GM19351 (cell line): Measurements from ENCODE around the gene SLC2A11.
"Not testable (repeated sequence)": the region's sequence is repeated elsewhere in the genome, so short reads cannot be mapped to it uniquely, and the experiment has no call there.

Source experiments
- ATAC-seq: cut with Tn5 transposase; IDR thresholded peaks from one replicate; pipeline ENCODE4 v1.9.1; 2021; ENCODE audit warnings: mild to moderate bottlenecking, moderate library complexity; ENCODE audit not compliant: unreplicated experiment

SLC2A11 gene

DNA sequence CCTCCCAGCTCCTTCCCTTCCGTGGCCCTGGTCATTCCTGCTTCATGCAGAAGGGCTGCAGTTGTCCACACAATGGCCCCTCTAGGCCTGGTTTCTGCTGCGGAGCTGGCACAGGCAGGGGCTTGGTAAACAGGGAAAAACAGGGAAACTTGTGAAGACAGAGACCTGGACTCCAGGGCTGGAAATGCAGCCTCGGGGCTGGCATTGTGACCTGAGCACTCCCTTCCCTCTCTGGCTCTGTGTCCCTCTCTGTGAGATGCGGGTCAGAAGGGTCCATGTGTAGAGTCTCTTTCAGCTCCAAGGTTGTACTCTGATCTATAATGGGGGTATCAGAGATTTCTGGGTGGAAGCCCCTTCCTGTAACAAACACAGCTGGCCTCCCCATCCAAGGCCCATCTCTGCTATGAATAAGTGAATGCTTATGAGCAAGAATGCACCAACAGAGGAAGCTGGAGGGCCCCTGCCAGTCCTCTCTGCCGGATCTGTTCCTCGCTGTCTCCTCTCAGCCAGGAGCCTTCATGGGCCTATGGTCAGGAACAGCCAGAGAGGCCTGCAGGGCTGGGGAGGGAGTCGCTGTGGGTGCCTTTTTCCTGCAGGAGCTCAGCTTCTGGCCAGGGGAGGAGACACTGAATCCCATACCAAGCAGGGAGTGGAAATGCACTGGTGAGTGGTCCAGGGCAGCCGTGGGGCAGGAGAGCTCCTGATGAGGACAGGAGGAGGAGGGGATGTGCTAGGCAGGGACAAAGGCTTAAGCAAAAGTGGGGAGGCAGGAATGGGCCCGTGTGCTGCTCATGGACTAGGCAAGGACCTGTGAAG is 12.2 kb upstream of the SLC2A11 start:
- no peak for ATAC-seq

- no peak for ATAC-seq
Measured at GRCh38 chr22:23846081-23846469, 11.6 kb upstream of the SLC2A11 start.

- no peak for ATAC-seq
Measured at GRCh38 chr22:23847310-23847920, 10.3 kb upstream of the SLC2A11 start.

GRCh38 chr22:23847991-23848864 is 9.4 kb upstream of the SLC2A11 start:
- no peak for ATAC-seq

DNA sequence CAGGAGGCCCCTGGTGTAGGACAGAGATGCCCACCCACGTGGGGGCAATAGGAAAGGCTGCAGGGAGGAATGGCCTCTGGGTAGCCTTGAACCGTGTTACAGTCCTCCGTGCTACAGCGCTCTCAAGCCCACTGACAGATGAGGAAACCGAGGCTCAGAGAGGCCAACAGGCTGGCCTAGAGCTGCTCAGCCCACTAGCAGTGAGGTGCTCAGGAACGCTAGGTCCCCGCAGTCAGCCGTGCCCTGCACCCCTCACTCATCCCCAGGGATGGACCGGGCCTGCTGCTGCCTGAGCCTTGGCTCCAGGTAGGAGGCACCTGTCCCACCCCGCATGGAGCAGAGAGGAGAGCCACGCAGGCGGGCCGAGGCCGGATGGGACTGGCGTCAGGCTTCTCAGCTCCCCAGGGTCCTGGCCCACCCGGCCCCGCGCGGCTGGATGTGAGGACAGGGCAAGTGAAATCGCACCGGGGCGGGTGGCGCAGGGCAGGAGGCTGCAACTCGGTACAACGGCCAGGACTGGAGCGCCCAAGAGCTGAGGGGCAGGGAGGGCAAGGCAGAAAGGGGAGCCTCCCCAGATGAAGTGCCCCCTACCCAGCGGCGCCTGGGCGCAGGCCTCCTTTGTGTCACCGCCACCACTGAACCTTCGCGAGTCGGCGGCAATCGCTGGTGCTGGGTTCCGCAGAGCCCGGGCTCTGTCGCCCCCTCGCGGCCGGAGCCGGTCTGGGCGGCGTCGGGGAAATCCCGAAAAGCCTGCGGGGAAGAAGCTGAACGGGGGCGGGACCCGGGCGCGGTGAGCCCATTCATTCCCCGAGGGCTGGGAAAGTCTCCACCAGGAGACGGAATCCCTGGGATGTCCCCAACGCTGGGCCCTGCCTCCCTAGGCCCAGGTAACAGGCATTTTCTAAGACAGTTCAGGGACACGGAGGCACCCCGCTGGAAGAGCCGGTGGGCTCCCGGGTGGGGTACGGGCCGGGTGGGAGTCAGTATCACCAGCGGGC is 8.4 kb upstream of the SLC2A11 start:
- ATAC-seq, result no peak

DNA sequence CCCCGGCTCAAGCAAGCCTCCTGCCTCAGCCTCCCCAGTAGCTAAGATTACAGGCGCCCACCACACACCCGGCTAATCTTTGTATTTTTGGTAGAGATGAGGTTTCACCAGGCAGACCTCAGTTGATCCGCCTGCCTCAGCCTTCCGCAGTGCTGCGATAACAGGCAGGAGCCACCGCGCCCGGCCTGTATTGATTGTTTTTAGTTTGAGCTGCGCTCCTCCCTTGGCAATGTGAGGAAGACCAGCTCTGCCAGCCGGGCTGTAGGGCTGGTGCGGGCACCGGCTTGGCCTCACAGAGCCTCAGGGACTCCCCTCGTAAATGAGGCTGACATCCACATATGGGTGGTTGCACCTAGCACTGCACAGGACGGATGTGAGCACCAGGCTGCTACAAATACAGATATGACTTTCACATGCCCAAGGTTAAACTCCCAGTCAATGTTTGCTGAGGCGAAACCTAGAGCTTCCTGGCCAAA is 7.5 kb upstream of the SLC2A11 start:
- no peak for ATAC-seq

- peak; percentile 41 for ATAC-seq
Measured at GRCh38 chr22:23856721-23857605, 712 bp upstream of the SLC2A11 start.

GRCh38 chr22:23858484-23858815 is 775 bp downstream of the SLC2A11 start:
- no peak for ATAC-seq

DNA sequence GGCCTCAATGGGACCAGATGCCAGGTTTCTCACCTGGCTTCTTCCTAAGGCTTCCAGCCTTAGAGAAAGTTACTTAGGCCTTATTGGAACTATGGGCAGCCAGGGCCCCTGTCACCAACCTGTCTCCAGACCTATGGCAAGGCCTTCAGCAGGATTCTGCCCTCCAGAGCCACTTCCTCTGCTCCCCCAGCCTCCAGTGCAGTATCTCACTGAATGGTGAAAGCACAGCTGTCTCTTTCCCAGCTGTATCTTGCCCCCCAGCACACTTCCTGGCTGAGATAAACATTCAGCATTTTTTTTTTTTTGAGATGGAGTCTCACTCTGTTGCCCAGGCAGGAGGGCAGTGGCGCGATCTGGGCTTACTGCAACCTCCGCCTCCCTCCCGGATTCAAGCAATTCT is 1.5 kb downstream of the SLC2A11 start:
- no peak for ATAC-seq

DNA sequence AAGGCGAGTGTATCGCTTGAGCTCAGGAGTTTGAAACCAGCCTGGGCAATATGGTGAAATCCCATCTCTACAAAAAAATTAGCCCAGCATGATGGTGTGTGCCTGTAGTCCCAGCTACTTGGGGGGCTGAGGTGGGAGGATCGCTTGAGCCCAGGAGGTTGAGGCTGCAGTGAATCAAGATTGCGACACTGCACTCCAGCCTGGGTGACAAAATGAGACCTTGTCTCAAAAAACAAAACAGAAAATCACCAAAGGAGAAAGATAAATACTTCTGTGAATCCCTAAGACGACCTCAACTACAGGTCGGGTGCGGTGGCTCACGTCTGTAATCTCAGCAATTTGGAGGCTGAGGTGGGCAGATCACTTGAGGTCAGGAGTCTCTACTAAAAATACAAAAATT is 2.5 kb downstream of the SLC2A11 start:
- not testable (repeated sequence) for ATAC-seq

GRCh38 chr22:23862103-23862502 is 4.4 kb downstream of the SLC2A11 start:
- ATAC-seq, result no peak

DNA sequence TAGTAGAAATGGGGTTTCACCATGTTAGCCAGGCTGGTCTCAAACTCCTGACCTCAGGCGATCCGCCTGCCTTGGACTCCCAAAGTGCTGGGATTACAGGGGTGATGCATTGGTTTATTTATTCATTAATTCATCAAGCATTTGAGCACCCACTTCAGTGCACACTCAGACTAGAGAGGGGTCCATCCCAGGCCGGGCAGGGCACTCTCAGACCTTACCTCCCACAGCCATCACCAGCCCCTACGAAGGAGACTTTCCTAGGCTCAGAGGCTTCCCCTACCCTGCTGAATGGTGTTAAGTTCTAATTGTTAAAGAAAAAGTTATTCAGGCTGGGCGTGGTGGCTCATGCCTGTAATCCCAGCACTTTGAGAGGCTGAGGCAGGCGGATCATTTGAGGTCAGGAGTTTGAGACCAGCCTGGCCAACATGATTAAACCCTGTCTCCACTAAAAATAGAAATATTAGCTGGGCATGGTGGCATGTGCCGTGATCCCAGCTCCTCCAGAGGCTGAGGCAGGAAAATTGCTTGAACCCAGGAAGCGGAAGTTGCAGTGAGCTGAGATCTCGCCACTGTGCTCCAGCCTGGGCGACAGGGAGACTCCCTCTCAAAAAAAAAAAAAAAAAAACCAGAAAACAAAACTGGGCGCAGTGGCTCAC is 7.0 kb downstream of the SLC2A11 start:
- ATAC-seq, result not testable (repeated sequence)

DNA sequence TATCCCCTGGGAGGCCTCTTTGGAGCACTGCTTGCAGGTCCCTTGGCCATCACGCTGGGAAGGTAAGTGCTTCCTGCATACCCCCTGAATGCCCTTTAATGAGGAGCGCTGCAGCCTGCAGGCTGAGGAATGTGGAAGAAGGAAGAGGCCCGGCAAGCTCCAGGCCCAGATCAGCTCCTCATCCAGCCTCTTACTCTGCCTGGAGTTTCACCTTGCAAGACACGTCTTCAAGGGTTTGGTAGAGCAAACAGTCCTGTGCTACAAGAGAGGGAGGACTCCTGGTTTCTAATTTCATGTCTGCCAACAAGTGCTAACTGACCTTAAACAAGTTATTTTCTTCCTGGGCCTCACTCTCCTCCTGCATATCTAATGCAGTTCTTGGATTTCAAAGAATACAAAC is 10.9 kb downstream of the SLC2A11 start:
- ATAC-seq, result no peak

GRCh38 chr22:23874871-23875270 is 17.2 kb downstream of the SLC2A11 start:
- ATAC-seq, result no peak

- ATAC-seq, result no peak
Measured at GRCh38 chr22:23875801-23876200, 18.1 kb downstream of the SLC2A11 start.

GRCh38 chr22:23877566-23877965 is 19.9 kb downstream of the SLC2A11 start:
- ATAC-seq, result no peak

DNA sequence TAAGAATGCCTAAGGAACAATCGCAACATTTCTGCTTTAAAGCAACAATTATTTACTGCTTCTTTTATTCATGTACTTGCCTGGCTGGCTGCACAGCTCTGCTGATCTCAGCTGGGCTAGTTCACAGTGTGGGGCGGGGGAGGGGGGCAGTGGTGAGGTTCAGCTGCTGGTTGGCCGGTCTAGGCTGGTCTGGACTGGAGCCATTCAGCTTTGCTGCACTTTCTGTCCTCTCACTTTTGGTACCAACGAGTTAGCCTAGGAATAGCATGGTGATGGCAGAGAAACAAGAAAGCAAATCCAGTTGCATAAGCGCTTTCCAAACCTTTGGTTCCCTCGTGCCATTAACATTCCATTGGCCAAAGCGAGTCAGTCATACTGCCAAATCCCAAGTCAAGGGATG is 20.5 kb downstream of the SLC2A11 start:
- ATAC-seq, result no peak

GRCh38 chr22:23882370-23882769 is 24.7 kb downstream of the SLC2A11 start:
- ATAC-seq, result no peak

DNA sequence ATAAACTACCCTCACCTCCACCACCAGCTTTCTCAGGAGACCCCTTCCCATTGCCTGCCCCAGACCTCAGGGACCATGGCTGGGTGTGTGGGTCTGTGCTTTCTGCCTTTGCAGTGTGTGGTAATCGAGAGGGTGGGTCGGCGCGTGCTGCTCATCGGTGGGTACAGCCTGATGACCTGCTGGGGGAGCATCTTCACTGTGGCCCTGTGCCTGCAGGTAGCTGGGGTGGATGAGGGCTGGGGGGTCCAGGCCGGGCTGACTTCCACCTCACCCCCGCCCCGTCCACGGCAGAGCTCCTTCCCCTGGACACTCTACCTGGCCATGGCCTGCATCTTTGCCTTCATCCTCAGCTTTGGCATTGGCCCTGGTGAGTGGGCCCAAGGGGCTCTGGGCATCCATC is 26.0 kb downstream of the SLC2A11 start:
- no peak for ATAC-seq
